Activated naive CD4-positive, alpha-beta T cell (primary cell): ENCODE data around the gene MOCOS.

Source experiments
- DNase-seq, 4 experiments: peaks; one replicate each; lab custom pipeline; 2025; lab: John Stamatoyannopoulos, UW

Gene MOCOS

DNA sequence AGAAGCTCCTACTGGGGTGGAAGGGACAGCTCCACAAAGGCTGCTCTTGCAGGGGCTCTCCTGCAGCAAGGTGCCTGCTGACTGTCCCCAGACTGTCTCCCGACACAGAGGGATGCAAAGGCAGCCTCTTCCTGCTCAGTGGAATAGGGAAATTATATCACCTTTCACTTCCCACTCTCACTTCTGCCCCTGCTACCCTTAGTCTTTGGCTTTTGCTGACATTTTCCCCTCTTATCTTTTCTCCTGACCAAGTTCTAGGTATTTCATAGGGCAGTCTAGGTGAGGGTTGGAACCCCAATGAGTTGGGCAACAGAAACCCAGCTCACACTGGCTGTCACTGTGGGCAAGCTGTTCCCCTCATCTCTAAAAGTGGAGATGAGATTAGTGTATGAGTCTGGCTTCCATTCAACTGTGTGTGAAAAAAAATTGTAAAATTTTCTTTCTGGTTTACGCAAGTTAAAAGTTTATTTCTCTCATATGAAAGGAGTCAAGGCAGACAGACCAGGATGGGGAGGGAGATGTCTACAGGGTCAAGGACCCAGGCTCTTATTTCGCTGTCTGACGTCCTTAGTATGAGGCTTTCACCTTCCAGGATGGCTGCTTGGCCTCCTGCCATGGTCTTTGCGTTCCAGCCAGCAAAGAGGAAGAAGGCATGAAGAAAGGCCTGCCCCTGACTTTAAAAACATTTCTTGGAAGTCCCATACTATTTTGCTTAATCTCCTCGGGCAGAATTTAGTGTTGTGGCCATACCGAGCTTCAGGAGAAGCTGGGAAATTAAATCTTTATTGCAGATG lies 7.5 kb upstream of the MOCOS start:
- DNase-seq = no peak

DNA sequence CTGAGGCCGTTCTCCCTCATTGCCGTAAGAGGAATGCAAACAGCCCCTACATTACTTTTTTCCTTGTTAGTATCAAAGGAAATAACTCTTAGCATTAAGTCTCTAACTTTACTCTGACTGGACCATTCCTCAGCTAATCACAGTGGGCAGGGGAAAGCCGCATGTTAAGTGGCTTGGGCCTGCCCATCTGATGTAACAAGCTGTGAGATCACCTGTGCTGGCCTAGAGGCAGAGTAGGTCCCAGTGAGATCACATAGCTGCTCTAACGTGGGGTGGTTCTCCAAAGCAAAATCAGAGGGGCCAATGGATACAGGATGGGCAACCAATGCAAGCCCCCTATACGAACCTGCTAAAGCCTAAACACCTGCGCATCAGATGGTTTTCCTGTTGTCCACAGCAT lies 5.9 kb upstream of the MOCOS start:
- no peak for DNase-seq

DNA sequence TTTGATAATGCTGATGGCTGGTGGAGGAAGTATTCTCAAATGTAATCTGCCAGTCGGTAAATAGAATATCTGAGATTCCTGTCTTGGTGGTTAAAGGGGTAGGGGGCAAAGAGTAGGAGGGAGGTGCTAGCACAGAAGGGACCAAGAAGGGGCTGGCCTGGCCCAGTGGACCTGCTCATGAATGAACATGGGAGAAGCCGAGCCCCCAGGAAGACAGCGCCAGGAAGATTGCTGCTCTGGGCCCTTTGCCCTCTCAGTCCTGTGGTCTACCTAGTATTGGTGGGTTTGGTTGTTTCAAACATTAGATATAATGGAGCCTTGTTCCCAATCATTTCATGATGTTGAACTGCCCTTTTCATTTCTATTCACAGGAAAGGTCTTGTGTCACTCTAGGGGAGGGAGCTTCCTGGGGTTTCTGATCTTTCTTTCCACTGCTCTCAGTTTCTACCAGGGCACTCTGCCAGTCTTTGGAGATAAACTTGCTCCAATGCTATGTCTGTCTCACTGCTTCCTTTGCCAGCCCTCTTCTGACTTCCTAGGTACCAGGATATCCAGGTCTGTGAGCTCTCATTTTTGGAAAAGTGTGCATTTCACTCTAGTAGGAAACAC lies 5.3 kb upstream of the MOCOS start:
- DNase-seq = no peak

GRCh38 chr18:36183033-36183432 lies 4.3 kb upstream of the MOCOS start:
- no peak for DNase-seq

GRCh38 chr18:36183987-36184386 lies 3.3 kb upstream of the MOCOS start:
- no peak for DNase-seq

- no peak for DNase-seq
Measured at GRCh38 chr18:36185157-36185556, 2.1 kb upstream of the MOCOS start.

- no peak for DNase-seq
Measured at GRCh38 chr18:36185901-36186460, 1.3 kb upstream of the MOCOS start.

DNA sequence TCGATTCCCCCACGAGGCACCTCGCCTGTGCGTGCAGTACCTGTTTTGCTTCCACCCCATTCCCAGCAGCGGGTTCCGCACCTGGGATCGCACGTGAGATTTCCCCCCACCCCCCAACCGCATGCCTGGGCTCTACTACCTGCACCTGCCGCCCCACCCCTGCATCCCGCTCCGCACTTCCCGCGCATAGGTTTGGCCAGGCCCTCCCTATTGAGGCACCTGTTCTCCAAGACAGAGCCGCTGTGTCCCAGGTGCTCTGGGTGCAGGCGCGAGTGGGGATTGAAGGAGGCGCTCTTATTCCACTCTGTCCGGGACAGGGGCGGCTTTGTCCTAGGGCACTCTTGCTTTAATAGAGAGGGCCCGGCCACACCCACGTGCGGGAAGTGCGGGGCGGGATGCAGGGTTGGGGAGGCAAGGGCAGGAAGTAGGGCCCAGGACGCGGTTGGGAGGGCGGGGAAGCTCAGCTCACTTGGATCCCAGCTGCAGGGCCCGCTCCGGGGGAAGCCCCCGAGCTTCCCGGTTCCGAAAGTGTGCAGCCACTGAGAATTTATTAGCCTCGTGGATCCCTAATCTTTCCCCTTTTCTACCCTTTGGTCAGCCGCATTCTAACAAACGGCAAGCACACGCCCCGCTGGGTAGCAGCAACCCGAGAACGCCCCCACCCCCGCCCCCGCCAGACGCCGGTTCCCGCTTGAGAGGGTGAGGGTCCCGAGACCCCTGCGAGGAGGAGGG lies 670 bp upstream of the MOCOS start:
- DNase-seq = no peak

- DNase-seq = no peak
Measured at GRCh38 chr18:36187826-36188721, 777 bp downstream of the MOCOS start.

DNA sequence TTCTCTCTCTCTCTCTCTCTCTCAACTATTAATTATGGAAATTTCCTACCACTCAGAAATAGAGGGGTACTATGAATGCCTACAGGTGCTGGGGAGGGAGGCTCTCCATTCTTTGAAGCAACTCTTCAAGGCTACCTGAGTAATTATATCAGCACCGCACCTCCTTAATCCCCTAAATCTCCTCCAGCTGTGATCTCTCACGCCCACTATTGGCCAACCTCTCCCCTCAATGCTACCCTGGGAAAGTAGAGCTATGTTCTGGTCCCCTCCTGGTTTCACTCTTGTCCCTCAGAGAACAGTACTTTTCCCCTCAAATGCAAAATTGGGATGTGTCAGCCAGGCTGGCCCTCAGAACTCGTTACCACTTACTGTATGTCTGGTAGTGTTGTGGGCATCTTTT lies 1.6 kb downstream of the MOCOS start:
- DNase-seq = no peak

DNA sequence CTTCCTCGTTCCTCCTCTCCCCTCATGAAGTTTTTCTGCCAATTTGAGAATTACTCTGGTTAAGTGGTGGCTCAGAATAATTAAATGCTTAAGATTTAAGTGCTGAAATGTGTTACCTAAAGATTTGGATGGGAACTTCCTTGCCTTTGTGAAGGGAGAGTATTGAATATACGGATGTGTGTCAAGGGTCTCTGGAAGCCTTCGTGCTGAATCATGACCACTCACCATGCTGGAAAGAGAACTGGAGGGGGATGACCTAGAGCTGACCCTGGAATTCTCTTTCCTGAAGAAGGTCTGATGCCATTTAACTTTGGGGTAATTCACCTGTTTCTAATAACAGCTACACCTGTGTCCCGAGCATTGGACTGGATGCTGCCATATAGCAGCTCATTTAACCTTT lies 2.2 kb downstream of the MOCOS start:
- no peak for DNase-seq

DNA sequence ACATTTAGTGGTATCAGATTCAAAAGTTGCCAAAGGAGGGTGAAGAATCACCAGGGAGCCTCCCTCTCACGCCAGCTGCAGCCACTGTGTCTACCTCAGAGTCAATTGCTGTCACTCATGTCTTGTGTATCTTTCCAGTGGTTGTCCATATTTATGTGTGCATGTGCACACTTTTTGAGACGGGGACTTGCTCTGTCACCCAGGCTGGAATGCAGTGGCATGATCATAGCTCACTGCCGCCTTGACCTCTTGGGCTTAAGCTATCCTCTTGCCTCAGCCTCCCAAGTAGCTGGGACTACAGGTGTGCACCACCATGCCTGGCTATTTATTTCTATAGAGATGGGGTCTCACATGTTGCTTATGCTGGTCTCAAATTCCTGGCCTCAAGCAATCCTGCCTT lies 4.0 kb downstream of the MOCOS start:
- no peak for DNase-seq

- no peak for DNase-seq
Measured at GRCh38 chr18:36191711-36192110, 4.4 kb downstream of the MOCOS start.

- no peak for DNase-seq
Measured at GRCh38 chr18:36194600-36195315, 7.5 kb downstream of the MOCOS start.

- DNase-seq = no peak
Measured at GRCh38 chr18:36195427-36196122, 8.3 kb downstream of the MOCOS start.

DNA sequence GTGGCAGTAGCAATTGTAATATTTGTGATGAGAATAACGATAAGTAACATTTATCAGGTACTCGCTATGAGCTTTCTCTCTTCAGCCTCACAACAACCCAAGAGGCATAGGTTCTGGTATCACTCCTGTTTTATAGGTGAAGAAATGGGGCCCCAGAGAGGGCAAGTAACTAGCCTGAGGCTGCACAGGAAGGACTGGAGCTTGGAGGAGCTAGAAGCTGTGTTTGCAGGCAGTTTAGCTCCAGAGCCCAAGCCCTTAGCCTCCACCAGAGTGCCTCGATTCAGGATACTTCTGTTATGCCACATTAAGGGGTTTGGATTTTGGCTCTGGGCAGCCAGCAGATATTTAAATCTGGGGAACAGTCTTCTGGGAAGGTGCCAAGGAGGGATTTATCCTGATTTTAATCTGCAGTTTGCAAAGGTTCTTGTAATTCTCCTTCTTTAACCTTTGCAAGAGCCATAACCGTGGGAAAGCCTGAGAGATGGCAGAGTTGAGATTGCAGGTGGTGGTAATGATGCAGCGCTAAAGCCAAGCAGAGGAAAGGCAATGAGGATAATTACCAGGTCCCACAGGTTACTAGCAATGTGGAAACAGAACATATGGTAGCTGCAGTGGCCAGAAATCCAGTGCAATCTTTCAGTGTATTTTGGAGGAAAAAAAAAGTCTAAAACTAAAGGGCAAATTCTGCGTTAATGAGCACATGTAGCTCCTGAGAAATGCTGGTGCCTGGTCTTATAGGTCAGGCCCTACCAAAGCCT lies 9.1 kb downstream of the MOCOS start:
- no peak for DNase-seq

DNA sequence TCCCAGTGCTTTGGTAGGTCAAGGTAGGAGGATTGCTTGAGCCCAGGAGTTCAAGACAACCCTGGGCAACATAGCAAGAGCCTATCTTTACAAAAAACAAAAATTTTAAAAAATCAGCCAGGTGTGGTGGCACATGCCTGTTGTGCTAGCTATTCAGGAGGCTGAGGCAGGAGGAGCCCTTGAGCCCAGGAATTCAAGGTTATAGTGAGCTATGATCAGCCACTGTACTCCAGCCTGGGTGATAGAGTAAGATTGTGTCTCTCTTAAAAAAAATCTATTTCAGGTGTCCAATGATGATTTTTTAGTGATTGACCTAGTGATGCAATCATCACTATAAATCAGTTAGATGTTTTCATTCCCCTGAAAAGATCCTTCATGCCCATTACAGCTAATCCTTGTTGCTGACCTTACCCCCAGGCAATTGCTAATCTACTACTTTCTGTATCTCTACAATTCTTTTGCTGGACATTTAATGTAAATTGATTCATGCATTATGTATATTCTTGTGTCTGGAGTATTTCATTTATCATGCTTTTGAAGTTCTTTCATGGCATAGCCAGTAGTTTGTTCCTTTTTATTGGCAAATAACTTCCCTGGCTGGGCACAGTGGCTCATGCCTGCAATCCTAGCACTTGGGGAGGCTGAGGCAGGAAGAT lies 10.3 kb downstream of the MOCOS start:
- no peak for DNase-seq

- no peak for DNase-seq
Measured at GRCh38 chr18:36199691-36200295, 12.5 kb downstream of the MOCOS start.

DNA sequence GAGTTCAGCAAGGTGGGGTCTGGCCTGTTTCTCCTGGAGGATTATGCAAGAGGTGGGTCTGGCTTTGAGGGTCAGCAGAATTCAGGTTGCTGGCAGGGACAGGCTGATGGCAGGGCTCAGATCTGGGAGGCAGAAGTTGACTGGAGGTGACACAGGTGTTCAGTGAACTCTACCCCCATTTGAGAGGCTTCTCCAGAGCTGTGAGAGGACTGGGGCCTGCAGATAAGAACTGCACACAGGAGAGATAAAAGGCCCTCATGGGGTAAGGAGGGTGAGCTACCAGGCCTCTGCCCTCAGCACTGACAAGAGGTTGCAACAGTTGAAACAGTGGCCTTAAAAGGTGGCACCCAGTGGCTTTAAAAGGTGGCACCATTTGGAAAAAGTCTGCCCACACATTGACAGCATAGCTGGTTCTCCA lies 13.1 kb downstream of the MOCOS start:
- DNase-seq = no peak
